ENCODE data around the gene GINS1. TPM values are rescaled to one million over a fixed set of nuclear protein-coding genes. Genes with fewer than 3 reads are reported as not detected.

The GINS1 gene
- total RNA-seq, 2 experiments from 2014 or later, result 34.9 to 35.9 TPM

DNA sequence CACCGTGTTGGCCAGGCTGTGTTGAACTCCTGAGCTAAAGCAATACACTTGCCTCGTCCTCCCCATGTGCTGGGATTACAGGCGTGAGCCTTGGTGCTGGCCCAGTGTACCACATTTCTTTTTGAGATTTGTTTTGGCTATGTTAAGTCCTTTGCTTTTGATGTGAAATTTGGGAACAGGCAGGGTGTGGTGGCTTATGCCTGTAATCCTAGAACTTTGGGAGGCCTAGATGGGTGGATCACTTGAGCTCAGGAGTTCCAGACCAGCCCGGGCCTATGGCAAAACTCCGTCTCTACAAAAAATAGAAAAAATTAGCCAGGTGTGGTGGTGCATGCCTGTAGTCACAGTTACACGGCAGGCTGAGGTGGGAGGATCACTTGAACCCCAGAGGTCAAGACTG lies 40.2 kb downstream of the GINS1 start:
- Mint-ChIP-seq H3K27ac (no peak overlapping the region), H3K36me3 (ENCODE audit: low read depth) (peaks cover 43% of the 10 kb centered on the region), H3K27me3 (no peaks in the 10 kb centered on the region), H3K4me3 (no peak overlapping the region), H3K9me3 (no peaks in the 10 kb centered on the region), H3K4me1 (ENCODE audit: low read depth) (no peaks in the 10 kb centered on the region)
- POLR2A ChIA-PET, result no interaction called here
- intact Hi-C loops (cut with micrococcal nuclease), result no loop called here
- TF ChIP-seq CTCF (IDR thresholded peaks at IDR 0.05), result no peak
- CTCF ChIA-PET, result no interaction called here
- DNase-seq (no peak), ATAC-seq (no peak)

- no peaks in the 10 kb centered on the region for H3K4me1 Mint-ChIP-seq (ENCODE audit: low read depth)
- no peaks in the 10 kb centered on the region for H3K9me3 Mint-ChIP-seq
- no peaks in the 10 kb centered on the region for H3K27me3 Mint-ChIP-seq
- no peak overlapping the region for H3K4me3 Mint-ChIP-seq
- CTCF ChIA-PET, result no interaction called here
- ATAC-seq (no peak), DNase-seq (no peak)
- POLR2A ChIA-PET, result no interaction called here
- intact Hi-C loops (cut with micrococcal nuclease), result no loop called here
- no peak overlapping the region for H3K27ac Mint-ChIP-seq
- TF ChIP-seq CTCF (IDR thresholded peaks at IDR 0.05), result no peak
- peaks cover 20% of the 10 kb centered on the region for H3K36me3 Mint-ChIP-seq (ENCODE audit: low read depth)
These were observed 44.9 kb downstream of the GINS1 start for GRCh38 chr20:25452333-25452732.

GRCh38 chr20:25453035-25453810 lies 45.8 kb downstream of the GINS1 start:
- no peaks in the 10 kb centered on the region for H3K27me3 Mint-ChIP-seq
- TF ChIP-seq CTCF (IDR thresholded peaks at IDR 0.05), result no peak
- no peak overlapping the region for H3K27ac Mint-ChIP-seq
- no peaks in the 10 kb centered on the region for H3K9me3 Mint-ChIP-seq
- intact Hi-C loops (cut with micrococcal nuclease), result no loop called here
- no peaks in the 10 kb centered on the region for H3K4me1 Mint-ChIP-seq (ENCODE audit: low read depth)
- no peak for ATAC-seq
- H3K4me3 Mint-ChIP-seq, result no peak overlapping the region
- DNase-seq, result no peak
- peaks cover 12% of the 10 kb centered on the region for H3K36me3 Mint-ChIP-seq (ENCODE audit: low read depth)
- POLR2A ChIA-PET, result no interaction called here
- CTCF ChIA-PET, result no interaction called here

- H3K27me3 Mint-ChIP-seq, result no peaks in the 10 kb centered on the region
- ATAC-seq (no peak), DNase-seq (no peak)
- no peak for TF ChIP-seq CTCF (IDR thresholded peaks at IDR 0.05)
- H3K4me3 Mint-ChIP-seq, result no peak overlapping the region
- H3K9me3 Mint-ChIP-seq, result no peaks in the 10 kb centered on the region
- POLR2A ChIA-PET, result no interaction called here
- CTCF ChIA-PET, result no interaction called here
- H3K4me1 Mint-ChIP-seq (ENCODE audit: low read depth), result no peaks in the 10 kb centered on the region
- intact Hi-C loops (cut with micrococcal nuclease), result no loop called here
- peaks cover under 1% of the 10 kb centered on the region for H3K36me3 Mint-ChIP-seq (ENCODE audit: low read depth)
- H3K27ac Mint-ChIP-seq, result no peak overlapping the region
These were observed 46.9 kb downstream of the GINS1 start for GRCh38 chr20:25454153-25454900.
